Fibroblast of villous mesenchyme (primary cell): Measurements from ENCODE around the gene ZBTB14. TPM values are rescaled to one million over a fixed set of nuclear protein-coding genes. Genes with fewer than 3 reads are reported as not detected.

Experiments
- DNase-seq: peaks from one replicate; pipeline ENCODE4 v3.0.0-alpha.2; 2010; ENCODE audit warnings: low read depth
- H3K4me3 ChIP-seq: 2 replicates; pipeline ENCODE4 v1.5.1; 2011; ENCODE audit warnings: low read depth, mild to moderate bottlenecking, low read length
- total RNA-seq: library from RNA; depleted of rRNA; stranded (reverse); fragments of >200 nt; gene quantifications from 2 replicates; pipeline ENCODE4 v1.2.3, GENCODE V29; 2012
- TF ChIP-seq, protein P1 (sequence below): IDR thresholded peaks from 2 replicates; pipeline ENCODE4 v1.5.1; 2012; ENCODE audit warnings: low read depth, mild to moderate bottlenecking, low read length; ENCODE audit not compliant: insufficient read depth

Gene ZBTB14
- total RNA-seq, 1 donor, result 14.2 TPM

DNA sequence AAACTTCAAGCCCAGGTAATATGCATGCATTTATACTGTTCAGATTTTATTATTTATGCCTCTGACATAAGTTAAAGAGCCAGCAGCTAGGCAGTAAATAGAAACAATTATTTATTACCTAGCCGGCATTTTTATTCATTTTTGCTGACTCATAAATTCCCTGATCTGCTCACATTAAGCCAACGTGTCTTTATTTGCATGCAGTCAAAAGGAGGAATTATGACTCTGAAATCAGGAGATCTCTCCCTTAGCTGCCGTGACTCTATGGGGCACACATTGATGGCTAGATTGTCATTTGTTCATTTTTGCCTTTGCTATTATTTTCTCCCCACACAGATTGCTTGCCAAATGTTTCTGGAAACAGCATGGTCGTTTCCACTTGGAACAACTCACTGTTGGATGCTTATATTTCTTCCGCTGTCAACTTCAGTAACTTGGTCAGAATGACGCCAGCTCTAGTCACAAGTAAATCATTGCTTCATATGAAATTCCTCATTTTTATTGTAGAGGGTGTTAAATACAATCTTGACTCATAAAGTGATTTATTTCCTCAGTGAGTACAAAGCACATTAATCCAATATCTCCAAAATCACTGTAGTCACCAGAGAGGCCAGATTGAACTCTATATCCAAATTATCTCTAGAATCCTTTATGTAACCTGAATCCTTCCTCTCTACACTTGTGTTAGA is 15.9 kb upstream of the ZBTB14 start:
- TF ChIP-seq, protein P1, sequence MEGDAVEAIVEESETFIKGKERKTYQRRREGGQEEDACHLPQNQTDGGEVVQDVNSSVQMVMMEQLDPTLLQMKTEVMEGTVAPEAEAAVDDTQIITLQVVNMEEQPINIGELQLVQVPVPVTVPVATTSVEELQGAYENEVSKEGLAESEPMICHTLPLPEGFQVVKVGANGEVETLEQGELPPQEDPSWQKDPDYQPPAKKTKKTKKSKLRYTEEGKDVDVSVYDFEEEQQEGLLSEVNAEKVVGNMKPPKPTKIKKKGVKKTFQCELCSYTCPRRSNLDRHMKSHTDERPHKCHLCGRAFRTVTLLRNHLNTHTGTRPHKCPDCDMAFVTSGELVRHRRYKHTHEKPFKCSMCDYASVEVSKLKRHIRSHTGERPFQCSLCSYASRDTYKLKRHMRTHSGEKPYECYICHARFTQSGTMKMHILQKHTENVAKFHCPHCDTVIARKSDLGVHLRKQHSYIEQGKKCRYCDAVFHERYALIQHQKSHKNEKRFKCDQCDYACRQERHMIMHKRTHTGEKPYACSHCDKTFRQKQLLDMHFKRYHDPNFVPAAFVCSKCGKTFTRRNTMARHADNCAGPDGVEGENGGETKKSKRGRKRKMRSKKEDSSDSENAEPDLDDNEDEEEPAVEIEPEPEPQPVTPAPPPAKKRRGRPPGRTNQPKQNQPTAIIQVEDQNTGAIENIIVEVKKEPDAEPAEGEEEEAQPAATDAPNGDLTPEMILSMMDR, result no peak
- no peak overlapping the region for H3K4me3 ChIP-seq
- peak; percentile 3 for DNase-seq

DNA sequence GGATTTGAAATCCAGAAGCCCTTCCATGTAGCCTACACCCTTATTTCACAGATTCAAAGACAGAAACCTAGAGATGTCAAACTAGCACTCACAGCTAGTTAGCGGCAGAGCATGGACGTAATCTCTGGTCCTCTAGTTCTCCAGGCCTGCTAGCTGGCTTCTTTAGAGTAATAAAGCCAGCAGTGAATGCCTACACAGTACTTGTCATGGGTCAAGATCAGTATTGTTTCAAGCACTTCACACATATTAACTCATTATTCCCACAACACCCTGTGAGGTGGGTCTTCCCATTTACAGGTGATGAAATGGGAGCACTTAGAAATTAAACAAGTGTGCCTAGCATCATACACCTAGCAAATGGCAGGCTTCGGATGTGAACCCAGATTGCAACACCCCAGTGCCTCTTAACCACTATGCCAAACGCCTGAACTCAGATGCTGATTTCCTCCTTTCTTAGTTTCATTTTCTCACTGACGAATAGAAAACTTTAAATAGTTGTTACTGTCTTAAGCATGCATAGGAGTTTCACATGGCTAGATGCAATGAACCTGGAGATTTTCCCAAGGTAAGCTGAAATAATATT is 14.5 kb upstream of the ZBTB14 start:
- TF ChIP-seq, protein P1, result no peak
- no peak for DNase-seq
- H3K4me3 ChIP-seq, result no peak overlapping the region

DNA sequence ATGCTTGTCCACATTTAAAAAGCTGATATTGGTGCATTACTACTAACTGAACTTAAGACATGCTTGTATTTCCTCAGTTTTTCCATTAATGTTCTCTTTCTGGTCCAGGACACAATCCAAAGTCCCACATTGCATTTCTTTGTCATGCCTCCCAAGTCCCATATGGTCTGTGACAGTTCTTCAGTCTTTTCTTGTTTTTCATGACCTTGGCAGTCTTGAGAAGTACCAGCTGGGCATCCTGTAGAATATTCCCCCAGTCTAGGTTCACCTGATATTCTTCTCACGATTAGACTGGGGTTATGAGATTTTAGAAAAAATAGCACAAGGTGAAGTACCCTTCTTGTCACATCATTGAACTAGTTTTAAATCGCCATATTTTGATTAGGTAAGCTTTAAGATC is 10.3 kb upstream of the ZBTB14 start:
- TF ChIP-seq, protein P1, result no peak
- H3K4me3 ChIP-seq, result no peak overlapping the region
- no peak for DNase-seq

DNA sequence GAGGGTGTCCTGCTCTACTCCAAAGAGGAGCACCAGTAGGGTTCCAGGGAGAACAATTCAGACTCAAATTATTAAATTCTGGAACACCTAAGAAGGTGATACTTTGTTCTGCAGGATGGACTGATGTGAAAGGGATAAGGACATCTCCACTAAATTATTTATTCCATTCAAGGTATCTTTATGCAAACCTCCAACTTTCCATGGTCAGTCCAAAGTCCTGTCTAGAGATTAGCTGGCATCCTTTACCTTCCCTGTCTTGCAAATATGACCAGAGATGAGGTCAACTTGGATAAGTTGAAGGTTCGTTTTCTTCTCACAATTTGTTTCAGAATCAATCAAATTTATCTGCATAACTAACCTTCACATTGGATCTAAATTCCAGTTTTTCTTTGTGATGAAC is 8.7 kb upstream of the ZBTB14 start:
- TF ChIP-seq, protein P1, result no peak
- H3K4me3 ChIP-seq, result no peak overlapping the region
- no peak for DNase-seq

DNA sequence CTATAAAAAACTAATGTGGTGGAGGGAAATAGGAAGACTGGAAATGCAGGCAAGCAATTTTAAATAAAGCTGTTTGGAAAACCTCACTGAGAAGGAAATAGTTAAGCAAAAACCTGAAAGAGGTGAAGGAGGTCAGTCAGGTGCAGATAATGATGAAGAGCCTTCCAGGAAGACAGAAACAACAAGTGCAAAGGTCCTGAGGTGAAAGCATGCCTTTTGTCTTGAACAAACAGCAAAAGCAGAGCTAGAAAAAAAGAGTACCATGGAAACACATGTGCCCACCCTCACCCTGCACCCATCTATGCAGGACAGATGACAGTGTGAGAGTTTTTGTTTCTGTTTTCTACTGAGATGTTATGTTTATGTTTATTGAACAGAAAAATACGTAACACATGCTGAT is 8.1 kb upstream of the ZBTB14 start:
- DNase-seq, result no peak
- no peak overlapping the region for H3K4me3 ChIP-seq
- TF ChIP-seq, protein P1, result no peak

DNA sequence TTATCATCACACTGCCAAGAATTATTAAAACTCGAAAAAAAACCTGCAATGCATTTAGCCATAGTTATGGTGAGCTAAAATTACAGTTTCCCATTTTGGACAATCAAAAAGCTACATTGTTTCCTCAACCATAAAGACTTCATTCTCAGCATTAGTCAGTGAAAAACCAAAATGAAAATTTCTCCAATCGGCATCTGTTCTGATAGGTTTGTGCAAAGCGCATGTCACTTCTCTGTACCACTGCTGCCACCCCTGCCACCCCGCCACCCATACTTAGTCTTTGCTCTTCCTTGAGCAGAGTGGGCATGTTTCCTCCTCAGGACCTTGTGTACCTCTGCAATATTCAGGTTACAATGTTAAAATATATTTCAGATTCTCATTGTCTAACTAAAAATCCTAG is 7.1 kb upstream of the ZBTB14 start:
- no peak for DNase-seq
- TF ChIP-seq, protein P1, result no peak
- no peak overlapping the region for H3K4me3 ChIP-seq

DNA sequence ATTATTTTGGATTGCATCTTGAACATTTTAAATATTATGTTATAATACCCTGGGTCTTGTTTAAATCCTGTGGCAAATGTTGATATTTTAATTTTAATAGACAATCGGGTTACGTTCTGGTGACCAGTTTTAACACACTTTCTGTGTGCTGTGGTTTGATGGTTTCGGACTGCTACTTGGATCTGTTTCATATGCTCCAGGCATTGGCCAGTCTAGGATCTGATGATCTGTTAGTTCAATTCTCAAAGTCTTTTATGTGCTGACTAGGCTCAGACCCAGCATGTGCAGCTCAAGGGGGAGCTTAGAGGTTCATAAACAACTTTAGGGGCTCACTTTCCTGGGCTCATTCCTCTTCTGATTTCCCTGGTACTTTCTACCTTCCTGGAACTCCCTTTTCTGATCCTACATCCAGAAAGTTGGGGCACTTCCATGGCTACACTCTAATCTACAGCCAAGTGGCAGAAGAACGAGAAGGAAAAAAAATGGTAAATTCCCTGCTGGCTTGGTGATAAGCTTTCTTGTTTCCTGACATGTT is 5.0 kb upstream of the ZBTB14 start:
- H3K4me3 ChIP-seq, result no peak overlapping the region
- no peak for DNase-seq
- TF ChIP-seq, protein P1, result no peak
